Prostate gland (tissue), 2 donors: Measurements from ENCODE around the gene SRP72.

Source experiments
- POLR2A ChIP-seq: fragments of 450-650 bp; IDR thresholded peaks from one replicate; pipeline ENCODE4 v1.6.1; 2016; ENCODE audit warnings: antibody characterized with exemption, mild to moderate bottlenecking
- POLR2AphosphoS5 ChIP-seq: sonication (generic); formaldehyde crosslinking; IDR thresholded peaks from one replicate; pipeline ENCODE4 v1.6.1; 2017; ENCODE audit warnings: antibody characterized with exemption
- TF ChIP-seq, protein P1 (sequence below), 4 experiments: fragments of 200-600 bp in 2 of 4; fragments of 450-650 bp in 2 of 4; sonication (generic) in 2 of 4; IDR thresholded peaks; 1 replicate in 3 of 4; 2 replicates in 1 of 4; pipeline ENCODE4 v1.5.1; 2016 to 2019; ENCODE audit warnings: antibody characterized with exemption in 4 of 4, mild to moderate bottlenecking in 2 of 4, moderate library complexity in 2 of 4

DNA sequence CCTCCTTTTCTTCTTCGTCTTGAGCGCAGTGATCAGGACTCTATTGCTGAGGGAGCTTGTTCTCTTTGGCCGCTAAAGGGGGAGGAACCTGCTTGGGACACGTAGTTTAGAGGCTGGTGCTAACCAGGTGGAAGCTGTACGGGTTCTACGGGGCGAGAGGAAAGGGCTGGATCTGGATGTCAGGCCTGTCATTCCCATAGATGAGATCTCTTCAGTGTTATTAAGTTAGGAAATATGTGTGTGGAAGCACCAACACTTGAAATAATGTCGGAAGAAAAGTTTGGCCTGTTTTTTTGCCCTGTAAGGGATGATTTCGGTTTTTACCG lies 643 bp downstream of the SRP72 start:
- TF ChIP-seq POLR2AphosphoS5 (no peak), POLR2A (no peak)
- TF ChIP-seq, protein P1, sequence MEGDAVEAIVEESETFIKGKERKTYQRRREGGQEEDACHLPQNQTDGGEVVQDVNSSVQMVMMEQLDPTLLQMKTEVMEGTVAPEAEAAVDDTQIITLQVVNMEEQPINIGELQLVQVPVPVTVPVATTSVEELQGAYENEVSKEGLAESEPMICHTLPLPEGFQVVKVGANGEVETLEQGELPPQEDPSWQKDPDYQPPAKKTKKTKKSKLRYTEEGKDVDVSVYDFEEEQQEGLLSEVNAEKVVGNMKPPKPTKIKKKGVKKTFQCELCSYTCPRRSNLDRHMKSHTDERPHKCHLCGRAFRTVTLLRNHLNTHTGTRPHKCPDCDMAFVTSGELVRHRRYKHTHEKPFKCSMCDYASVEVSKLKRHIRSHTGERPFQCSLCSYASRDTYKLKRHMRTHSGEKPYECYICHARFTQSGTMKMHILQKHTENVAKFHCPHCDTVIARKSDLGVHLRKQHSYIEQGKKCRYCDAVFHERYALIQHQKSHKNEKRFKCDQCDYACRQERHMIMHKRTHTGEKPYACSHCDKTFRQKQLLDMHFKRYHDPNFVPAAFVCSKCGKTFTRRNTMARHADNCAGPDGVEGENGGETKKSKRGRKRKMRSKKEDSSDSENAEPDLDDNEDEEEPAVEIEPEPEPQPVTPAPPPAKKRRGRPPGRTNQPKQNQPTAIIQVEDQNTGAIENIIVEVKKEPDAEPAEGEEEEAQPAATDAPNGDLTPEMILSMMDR (IDR thresholded peaks at IDR 0.05), result no peak
